Osteoblast (primary cell): ENCODE measurements around the gene ORC2. TPM values are rescaled to one million over a fixed set of nuclear protein-coding genes. Genes with fewer than 3 reads are reported as not detected.
A peak's percentile ranks its signal among the peaks of the same experiment; 100 is the strongest.

Source experiments
- DNase-seq: peaks from one replicate; pipeline ENCODE4 v3.0.0; 2011; ENCODE audit warnings: low spot score, mixed read lengths; ENCODE audit not compliant: insufficient read length; ENCODE audit errors: missing footprints
- H2AFZ ChIP-seq: 2 replicates; pipeline ENCODE4 v1.6.0; 2011; ENCODE audit warnings: mild to moderate bottlenecking, low read length
- H3K27ac ChIP-seq: 2 replicates; pipeline ENCODE4 v1.5.1; 2011; ENCODE audit warnings: mild to moderate bottlenecking, low read depth, low read length, moderate library complexity
- H3K27me3 ChIP-seq: 2 replicates; pipeline ENCODE4 v1.6.0; 2012; ENCODE audit warnings: mild to moderate bottlenecking, control low read depth, inconsistent platforms, low read length, moderate library complexity; ENCODE audit not compliant: insufficient read depth
- H3K36me3 ChIP-seq: 2 replicates; pipeline ENCODE4 v1.5.1; 2011; ENCODE audit warnings: mild to moderate bottlenecking, low read length, control low read depth, moderate library complexity; ENCODE audit not compliant: insufficient read depth
- H3K4me1 ChIP-seq: 2 replicates; pipeline ENCODE4 v1.5.1; 2011; ENCODE audit warnings: mild to moderate bottlenecking, low read length, control low read depth, moderate library complexity; ENCODE audit not compliant: insufficient read depth
- H3K4me2 ChIP-seq: 2 replicates; pipeline ENCODE4 v1.6.0; 2011; ENCODE audit warnings: mild to moderate bottlenecking, low read length; ENCODE audit not compliant: insufficient read depth
- H3K4me3 ChIP-seq: fragments of 200-600 bp; sonication (generic); 3 replicates; pipeline ENCODE4 v1.5.1; 2012; ENCODE audit warnings: mild to moderate bottlenecking, low read length, inconsistent platforms; ENCODE audit not compliant: insufficient read depth
- H3K79me2 ChIP-seq: 2 replicates; pipeline ENCODE4 v1.6.0; 2012; ENCODE audit warnings: mild to moderate bottlenecking, low read length, control low read depth, inconsistent platforms; ENCODE audit not compliant: insufficient read depth
- H3K9me3 ChIP-seq: 2 replicates; pipeline ENCODE4 v1.5.1; 2011; ENCODE audit warnings: low read depth, low read length, control low read depth
- H4K20me1 ChIP-seq: 2 replicates; pipeline ENCODE4 v1.6.0; 2012; ENCODE audit warnings: mild to moderate bottlenecking, low read length, control low read depth; ENCODE audit not compliant: insufficient read depth
- small RNA-seq: library from RNA; depleted of rRNA; stranded (forward); fragments of <200 nt; gene quantifications from one replicate; pipeline ENCODE3, GENCODE V24; 2012
- total RNA-seq: library from RNA; depleted of rRNA; stranded (reverse); fragments of >200 nt; gene quantifications from 2 replicates; pipeline ENCODE4 v1.2.3, GENCODE V29; 2012
- TF ChIP-seq, protein P1 (sequence below): IDR thresholded peaks from 2 replicates; pipeline ENCODE4 v1.5.1; 2011; ENCODE audit warnings: mild to moderate bottlenecking, low read depth, low read length, moderate library complexity; ENCODE audit errors: extremely low read depth

ORC2 gene
- total RNA-seq, 1 donor: 14.5 TPM

DNA sequence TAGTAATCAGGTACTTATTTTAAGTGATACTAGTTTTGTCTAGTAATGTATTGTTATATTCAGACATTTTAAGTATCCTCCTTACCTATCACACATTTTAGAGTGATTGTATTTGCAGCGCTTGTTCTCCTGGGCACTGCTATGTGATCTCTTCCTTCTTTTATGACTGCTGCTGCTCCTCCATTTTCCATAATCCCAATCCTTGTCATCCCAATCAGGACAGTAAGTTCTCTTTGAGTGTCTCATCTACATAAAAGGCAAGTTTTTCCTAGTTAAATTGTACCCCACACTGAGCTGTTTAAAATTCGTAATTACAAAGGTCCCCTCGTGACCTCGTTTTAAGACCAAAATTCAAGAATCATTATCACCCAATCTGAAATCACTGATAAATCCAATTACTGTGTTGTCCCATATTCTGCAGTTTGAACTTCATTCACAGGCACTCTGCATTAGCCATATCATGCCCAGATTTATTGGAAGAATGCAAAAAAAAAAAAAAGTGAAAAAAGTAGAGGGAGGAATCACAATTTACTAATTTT is 101.8 kb downstream of the ORC2 start:
- TF ChIP-seq, protein P1, sequence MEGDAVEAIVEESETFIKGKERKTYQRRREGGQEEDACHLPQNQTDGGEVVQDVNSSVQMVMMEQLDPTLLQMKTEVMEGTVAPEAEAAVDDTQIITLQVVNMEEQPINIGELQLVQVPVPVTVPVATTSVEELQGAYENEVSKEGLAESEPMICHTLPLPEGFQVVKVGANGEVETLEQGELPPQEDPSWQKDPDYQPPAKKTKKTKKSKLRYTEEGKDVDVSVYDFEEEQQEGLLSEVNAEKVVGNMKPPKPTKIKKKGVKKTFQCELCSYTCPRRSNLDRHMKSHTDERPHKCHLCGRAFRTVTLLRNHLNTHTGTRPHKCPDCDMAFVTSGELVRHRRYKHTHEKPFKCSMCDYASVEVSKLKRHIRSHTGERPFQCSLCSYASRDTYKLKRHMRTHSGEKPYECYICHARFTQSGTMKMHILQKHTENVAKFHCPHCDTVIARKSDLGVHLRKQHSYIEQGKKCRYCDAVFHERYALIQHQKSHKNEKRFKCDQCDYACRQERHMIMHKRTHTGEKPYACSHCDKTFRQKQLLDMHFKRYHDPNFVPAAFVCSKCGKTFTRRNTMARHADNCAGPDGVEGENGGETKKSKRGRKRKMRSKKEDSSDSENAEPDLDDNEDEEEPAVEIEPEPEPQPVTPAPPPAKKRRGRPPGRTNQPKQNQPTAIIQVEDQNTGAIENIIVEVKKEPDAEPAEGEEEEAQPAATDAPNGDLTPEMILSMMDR: no peak
- peaks cover 78% of the 10 kb centered on the region for H3K79me2 ChIP-seq
- peak overlapping the region; percentile 99 for H3K27ac ChIP-seq
- H3K4me3 ChIP-seq: peak overlapping the region; percentile 99
- peaks cover 46% of the 10 kb centered on the region for H3K36me3 ChIP-seq
- H4K20me1 ChIP-seq: peaks cover 71% of the 10 kb centered on the region
- no peak for DNase-seq
- peak overlapping the region; percentile 91 for H3K4me2 ChIP-seq
- peaks cover 25% of the 10 kb centered on the region for H3K4me1 ChIP-seq
- H3K9me3 ChIP-seq: no peaks in the 10 kb centered on the region
- H2AFZ ChIP-seq: no peak overlapping the region
- no peaks in the 10 kb centered on the region for H3K27me3 ChIP-seq

DNA sequence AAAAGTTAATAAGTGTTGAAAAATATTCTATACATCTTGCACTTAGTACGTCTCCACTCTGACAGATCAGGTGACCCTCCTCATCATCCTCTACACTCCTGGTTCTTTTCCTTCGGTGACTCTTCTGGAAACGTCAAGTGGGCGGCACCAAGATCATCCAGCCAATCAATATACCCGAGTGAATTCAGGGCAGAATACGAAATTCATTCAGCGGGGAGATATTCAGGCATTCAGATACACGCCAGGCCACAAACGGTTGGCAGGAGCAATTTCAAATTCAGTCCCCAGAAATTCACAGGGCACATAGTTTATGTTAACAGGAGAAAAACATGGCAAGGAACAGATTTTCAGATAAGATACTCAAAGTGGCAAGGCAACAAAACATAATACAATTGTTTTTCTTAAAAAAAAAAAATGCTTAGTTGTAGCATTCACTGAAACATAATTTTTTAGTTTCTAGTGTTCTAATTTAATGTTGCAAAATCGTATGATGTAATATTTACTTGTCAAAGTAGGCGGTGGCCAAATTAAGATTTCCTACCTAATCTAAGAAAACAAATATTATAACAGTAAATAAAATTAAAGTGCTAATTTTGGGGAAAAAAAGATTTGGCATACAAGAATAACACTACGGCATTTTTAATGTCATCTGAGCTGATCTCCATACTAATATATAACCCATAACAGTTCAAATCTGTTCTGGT is 103.2 kb downstream of the ORC2 start:
- Histone ChIP-seq H3K27me3 (no peaks in the 10 kb centered on the region), H2AFZ (no peak overlapping the region), H3K4me1 (peaks cover 25% of the 10 kb centered on the region), H3K4me3 (peak overlapping the region; percentile 99), H3K27ac (peak overlapping the region; percentile 99), H3K4me2 (peak overlapping the region; percentile 91), H3K9me3 (no peaks in the 10 kb centered on the region), H3K36me3 (peaks cover 61% of the 10 kb centered on the region), H3K79me2 (peaks cover 84% of the 10 kb centered on the region), H4K20me1 (peaks cover 78% of the 10 kb centered on the region)
- TF ChIP-seq, protein P1: no peak
- peak; percentile 82 for DNase-seq

Small RNA genes within 50 kb of the gene (small RNA-seq; reads per million reads assigned to genes)
- gene RF00019 (not detected), gene RNU6-312P (not detected), gene RNU6-762P (not detected)

Other genes starting within 250 kb of the ORC2 start
- 590 and 597 TPM in 2 replicates for gene BZW1, start 151.8 kb downstream of the ORC2 start, total RNA-seq
- 73.5 and 77.2 TPM in 2 replicates for gene CLK1, start 99.0 kb downstream of the ORC2 start, total RNA-seq
- gene PPIL3, start 74.6 kb downstream of the ORC2 start, total RNA-seq: 45.2 and 51.6 TPM in 2 replicates
- 20.0 and 22.1 TPM in 2 replicates for gene NIF3L1, start 74.3 kb downstream of the ORC2 start, total RNA-seq
- 11.6 and 12.1 TPM in 2 replicates for gene HYCC2, start 108.0 kb upstream of the ORC2 start, total RNA-seq
- 25.7 and 29.2 TPM in 2 replicates for gene NDUFB3, start 108.3 kb upstream of the ORC2 start, total RNA-seq
- gene CFLAR, start 152.5 kb upstream of the ORC2 start, total RNA-seq: 78.9 and 80.2 TPM in 2 replicates
- gene CASP10, start 219.5 kb upstream of the ORC2 start, total RNA-seq: 3.3 and 4.4 TPM in 2 replicates